Suprapubic skin (tissue), 4 donors: ENCODE data around the gene RRP7A.
"Not testable (repeated sequence)": the region's sequence is repeated elsewhere in the genome, so short reads cannot be mapped to it uniquely, and the experiment has no call there.

Experiments used
- CTCF ChIP-seq, 2 donors: fragments of 200-600 bp in 1 of 2; fragments of 450-650 bp in 1 of 2; sonication (generic) in 1 of 2; IDR thresholded peaks; one replicate each; pipeline ENCODE4 v1.5.1; 2016 to 2019; ENCODE audit warnings: antibody characterized with exemption in 2 of 2, mild to moderate bottlenecking in 1 of 2, moderate library complexity in 1 of 2
- EP300 ChIP-seq: sonication (generic); formaldehyde crosslinking; IDR thresholded peaks from one replicate; pipeline ENCODE4 v1.6.1; 2017; ENCODE audit warnings: antibody characterized with exemption
- POLR2A ChIP-seq, 2 donors: fragments of 450-650 bp; IDR thresholded peaks; one replicate each; pipeline ENCODE4 v1.6.1; 2017; ENCODE audit warnings: antibody characterized with exemption in 2 of 2, mild to moderate bottlenecking in 2 of 2, moderate library complexity in 2 of 2
- POLR2AphosphoS5 ChIP-seq, 3 donors: sonication (generic); formaldehyde crosslinking; IDR thresholded peaks; one replicate each; pipeline ENCODE4 v1.6.1; 2017; ENCODE audit warnings: antibody characterized with exemption in 3 of 3

- TF ChIP-seq CTCF (IDR thresholded peaks at IDR 0.05); POLR2AphosphoS5 (IDR thresholded peaks at IDR 0.05); EP300; POLR2A (IDR thresholded peaks at IDR 0.05): not testable (repeated sequence)
These were observed 10.6 kb downstream of the RRP7A start for GRCh38 chr22:42508975-42509364.
